Measurements from ENCODE around the gene NFATC2IP.
"Not testable (repeated sequence)": the region's sequence is repeated elsewhere in the genome, so short reads cannot be mapped to it uniquely, and the experiment has no call there.

- not testable (repeated sequence) for TF ChIP-seq POLR2A (IDR thresholded peaks at IDR 0.05; ENCODE audit: low read depth, low read length); POLR2AphosphoS5 (IDR thresholded peaks at IDR 0.05; ENCODE audit: low read depth, low read length); TAF1 (IDR thresholded peaks at IDR 0.05; ENCODE audit: borderline replicate concordance, low read depth, low read length)
These were observed 53.9 kb downstream of the NFATC2IP start for GRCh38 chr16:29004496-29005139.
